HG03139 (cell line): ENCODE results near the gene SPI1.

ENCODE experiments used
- ATAC-seq: cut with Tn5 transposase; IDR thresholded peaks from one replicate; pipeline ENCODE4 v1.9.1; 2021; ENCODE audit not compliant: unreplicated experiment

The SPI1 gene

DNA sequence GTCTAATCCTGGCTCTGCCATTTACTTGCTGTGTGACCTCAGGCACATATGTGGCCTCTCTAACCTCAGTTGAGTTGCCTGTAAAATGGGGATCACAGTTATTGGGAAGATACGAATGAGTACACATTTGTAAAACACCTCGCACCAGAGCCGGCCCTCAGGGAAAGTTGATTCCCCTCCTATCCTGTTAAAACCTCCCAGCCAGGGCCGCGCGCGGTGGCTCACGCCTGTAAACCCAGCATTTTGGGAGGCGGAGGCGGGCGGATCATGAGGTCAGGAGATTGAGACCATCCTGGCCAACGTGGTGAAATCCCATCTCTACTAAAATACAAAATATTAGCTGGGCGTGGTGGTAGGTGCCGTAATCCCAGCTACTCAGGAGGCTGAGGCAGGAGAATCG, 18.0 kb downstream of the SPI1 start:
- no peak for ATAC-seq

DNA sequence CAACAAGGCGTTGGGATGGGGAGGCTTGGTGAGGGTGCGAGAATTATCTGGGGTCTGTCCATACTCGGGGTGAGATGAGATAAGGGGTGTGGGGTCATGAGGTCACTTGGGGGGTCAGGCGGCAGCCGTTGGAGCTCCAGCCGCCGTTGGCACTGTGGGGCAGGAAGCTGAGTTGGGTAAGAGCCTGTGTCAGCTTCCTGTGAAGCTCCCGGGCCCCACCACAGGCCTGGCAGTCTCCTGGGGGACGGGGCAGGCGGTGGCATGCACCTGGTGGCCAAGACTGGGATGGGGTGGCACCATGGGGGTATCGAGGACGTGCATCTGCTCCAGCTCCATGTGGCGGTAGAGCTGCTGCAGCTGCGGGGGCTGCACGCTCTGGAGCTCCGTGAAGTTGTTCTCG, 18.8 kb downstream of the SPI1 start:
- no peak for ATAC-seq

DNA sequence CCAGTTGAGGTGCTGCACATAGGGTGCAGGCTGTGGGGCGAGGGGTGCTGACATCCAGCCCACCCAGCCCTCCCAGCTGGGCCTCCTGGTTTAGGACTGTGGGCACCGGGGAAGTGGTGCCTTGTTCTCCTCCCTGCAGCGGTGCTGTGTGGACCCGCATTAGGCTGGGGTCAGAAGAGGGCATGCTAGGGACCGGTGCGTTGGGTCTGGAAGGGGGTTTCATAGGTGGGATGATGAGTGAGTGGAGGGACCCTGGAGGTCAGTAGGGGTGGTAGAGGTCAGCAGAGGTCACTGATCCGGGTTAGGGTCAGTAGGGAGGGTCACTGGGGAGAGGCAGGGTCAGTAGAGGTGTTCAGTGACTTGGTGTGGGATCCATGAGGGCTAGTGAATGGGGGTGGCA, 19.2 kb downstream of the SPI1 start:
- ATAC-seq, result no peak

DNA sequence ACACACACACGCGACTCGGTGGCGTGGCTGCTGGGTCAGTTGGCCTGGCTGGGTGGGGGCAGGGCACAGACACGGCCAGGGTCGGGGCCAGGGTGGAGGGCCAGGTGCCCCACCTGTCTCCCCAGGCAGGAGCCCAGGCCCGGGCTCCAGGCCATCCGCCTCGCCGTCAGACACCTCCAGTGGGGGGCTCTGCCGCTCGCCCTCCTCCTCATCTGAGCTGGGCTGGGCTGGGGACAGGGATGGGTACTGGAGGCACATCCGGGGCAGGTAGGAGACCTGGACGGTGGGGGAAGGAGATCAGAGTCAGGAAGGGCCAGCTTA, 19.7 kb downstream of the SPI1 start:
- no peak for ATAC-seq

DNA sequence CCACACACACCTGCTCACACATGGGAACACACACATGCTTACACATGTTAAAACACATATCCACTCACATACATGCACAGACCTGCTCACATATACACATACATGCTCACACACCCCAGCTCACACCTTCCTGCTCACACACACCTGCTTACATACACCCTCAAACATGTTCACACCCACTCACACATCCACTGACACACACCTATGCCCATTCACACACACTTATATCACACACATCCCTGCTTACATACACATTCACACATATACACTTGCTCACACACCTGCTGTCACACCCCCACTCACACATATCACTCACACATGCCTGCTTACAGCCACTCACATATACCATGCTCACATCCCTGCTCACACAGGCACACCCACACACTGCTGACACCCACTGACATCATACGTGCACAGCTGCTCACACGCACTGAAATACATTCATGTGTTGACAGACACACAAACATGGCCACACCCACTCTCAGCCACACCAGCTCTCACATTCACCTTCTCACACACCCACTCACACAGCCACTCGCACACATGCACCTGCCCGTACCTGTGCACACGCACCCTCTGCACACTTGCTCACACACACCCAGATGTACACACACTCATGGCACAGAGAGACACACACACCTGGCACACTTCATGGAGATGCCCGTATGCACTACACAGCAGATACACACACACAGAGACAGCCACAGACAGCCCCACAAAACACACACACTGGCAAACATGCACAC, 20.2 kb downstream of the SPI1 start:
- no peak for ATAC-seq

DNA sequence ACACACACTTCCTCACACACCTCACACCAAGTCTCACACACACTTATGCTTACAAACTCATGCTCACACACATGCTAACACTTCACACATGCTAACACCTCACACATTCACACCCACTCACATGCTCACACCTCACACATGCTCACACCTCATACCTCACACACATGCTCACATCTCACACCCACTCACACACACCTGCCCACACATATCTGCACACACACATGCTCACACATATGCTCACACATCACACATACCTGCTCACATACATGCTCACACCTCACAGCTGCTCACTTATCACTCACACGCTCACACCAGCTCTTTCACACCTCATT, 21.4 kb downstream of the SPI1 start:
- no peak for ATAC-seq

DNA sequence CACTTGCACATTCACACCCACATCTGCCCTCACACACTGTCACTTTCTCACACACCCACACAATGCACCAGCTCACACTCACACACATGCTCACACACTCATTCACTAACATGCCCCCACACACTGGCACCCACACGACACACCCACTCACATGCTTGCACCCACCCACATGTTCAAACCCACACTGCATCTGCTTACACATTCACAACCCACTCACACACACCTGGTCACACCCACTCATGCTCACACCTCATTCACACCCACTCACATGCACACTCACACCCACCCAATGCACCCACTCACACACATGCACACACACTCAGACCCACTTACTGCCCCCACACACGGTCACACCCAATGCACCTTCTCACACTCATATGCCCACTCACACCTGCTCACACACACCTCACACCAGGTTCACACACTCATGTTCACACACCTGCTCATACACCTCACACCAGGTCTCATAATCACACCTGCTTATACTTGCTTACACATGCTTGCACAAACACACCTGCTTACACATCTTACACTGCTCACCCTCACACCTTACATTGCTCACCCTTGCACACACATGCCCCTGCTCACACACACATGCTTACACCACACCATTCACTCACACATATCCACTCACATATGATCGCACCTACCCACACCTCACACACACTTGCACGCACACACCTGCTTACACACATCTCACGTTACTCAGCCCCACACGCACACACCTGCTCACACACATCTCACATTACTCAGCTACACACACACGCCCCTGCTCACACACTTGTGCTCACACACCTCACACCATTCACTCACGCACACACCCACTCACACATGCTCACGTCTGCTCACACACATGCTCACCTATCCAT, 22.0 kb downstream of the SPI1 start:
- ATAC-seq, result no peak

DNA sequence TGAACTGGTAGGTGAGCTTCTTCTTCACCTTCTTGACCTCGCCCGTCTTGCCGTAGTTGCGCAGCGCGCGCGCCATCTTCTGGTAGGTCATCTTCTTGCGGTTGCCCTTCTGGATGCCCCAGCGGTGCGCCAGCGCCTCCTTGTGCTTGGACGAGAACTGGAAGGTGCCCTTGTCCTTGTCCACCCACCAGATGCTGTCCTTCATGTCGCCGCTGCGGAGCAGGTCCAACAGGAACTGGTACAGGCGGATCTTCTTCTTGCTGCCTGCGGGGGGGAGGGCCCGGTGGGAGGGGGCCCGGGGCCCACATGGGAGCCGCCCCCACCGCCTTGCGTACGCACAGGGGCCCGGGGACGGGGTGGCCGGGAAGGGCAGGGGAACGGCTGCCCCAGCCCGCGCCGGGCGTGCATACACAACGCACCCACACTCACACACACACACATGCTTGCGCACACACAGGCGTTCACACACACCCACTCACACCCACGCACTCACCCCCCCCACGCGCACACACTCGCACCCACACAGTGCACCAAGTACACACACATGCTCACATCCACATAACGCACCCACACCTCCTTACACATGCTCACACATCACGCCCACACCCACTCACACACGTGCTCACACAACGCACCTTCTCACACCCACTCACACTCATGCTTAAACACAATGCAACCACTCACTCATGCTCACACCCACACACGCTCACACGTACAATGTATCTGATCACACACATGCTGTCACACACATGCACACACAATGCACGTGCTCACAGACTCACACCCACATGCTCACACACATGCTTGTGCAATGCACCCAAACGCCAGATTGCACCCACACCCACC, 22.8 kb downstream of the SPI1 start:
- ATAC-seq, result no peak

DNA sequence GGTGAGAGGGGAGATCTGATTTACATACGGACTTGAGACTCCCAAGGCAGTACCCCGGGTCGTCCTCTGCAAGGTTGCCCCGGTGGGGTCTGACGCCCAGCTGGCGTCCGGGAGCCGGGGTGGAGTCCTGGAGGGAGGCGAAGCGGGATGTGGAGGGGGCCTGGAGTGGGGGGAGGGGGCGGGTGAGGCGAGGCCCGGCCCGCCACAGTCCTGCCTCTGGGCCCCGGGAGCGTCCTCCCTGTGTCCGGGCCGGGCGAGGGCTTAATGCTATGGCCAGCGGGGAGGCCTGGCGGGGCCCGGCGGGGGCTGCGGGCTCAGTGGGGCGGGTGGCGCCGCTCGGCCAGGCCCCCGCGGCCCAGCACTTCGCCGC, 23.4 kb downstream of the SPI1 start:
- ATAC-seq, result no peak

DNA sequence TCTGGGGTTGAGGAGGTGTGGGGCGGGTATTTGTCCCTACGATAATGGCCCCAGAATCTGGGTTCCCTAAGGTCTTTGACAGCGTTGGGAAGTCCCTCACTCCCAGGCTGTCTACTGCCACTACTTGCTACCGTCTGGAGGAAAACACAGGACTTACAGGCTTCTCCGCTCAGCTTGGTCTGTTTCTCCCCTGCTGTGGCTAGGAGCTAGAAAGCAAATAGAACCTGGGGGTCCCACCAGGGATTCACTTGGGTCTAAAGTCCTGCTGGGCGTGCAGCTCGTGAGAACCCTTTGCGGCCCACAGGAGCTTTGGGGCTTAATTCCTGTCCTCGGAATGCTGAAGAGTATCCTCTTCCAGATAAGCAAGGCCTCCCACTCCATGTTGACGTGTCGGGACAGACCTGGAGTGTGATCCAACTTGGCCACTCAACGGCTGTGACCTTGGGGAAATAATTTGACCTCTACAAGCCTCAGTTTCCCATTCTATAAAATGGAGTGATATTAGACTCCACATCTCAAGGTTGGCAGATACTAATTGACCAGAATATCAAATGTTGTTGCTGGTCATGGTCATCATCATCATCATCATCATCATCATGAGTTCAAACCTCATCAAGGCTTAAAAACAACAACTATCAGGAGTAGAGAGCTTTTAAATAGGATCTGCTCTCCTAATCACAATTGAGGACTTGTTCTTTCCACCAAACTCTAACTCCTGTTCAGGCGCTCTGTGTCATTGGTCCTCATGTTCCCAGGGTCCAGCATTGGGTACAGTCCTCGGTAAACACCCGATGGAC, 24.2 kb downstream of the SPI1 start:
- no peak for ATAC-seq

DNA sequence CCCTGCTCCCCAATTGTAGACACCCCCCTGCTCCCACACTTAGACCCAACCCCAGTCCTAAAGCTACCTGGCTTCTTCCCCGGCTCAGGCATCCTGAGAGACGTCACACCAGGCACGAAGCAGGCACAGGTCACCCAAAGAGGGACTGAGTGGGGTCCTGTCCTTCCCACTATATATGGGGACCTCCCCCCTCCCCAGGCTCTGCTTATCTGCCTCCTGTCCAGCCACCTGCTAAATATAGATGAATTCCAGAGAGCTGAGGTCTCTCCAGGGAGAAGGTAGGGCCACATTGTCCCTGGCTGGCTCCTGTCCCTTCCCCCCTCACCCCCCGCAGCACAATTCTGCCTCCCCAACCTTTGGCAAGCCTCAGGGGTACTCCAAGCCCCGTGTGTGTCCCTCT, 25.8 kb downstream of the SPI1 start, which contains the start of gene MYBPC3:
Gene MYBPC3, minus strand, starts transcription at position 147 of the 400 bp plus-strand sequence. Its CDS starts 55 bp downstream, at position 92.
- ATAC-seq, result no peak

DNA sequence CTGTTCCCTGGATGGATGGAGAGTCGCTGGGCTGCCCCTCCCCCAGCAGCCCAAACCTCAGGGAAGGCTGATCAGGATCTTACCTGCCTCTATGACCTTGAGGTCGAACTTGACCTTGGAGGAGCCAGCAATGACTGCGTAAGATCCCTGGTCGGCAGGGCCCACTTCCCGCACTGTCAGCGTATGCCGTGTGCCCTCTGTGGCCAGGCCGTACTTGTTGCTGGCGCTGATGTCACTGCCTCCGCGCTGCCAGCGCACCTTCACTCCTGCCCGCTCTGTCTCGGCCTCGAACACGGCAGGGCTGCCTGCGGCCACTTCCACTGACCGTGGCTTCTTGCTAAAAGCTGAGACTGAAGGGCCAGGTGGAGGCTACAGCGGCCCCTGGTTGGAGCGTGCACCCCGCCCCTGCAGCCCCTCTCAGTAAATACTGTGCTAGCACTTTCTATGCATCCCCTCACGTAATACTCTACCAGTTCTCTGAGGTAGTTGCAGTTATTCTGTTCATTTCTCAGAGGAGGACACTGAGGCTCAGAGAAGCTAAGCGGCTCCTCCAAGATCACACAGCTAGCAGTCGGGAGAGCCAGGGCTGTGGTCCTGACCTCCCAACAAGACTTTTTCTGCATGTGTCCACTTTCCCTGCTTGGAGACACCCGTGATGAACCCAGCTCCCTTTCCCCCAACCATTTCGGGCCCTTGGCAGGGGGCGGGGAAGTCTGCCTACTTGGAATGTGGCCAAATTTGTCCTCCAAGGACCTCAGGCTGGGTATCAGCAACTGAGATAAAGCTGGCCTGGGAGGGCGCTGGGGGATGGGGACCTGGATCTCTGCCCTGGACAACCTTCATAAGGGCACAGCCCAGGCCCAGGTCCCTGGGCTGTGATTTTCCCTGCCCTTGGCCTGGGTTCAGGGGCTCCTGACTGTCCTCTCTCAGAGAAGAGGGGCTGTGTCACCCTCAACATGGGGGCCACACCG, 26.9 kb downstream of the SPI1 start:
- no peak for ATAC-seq

DNA sequence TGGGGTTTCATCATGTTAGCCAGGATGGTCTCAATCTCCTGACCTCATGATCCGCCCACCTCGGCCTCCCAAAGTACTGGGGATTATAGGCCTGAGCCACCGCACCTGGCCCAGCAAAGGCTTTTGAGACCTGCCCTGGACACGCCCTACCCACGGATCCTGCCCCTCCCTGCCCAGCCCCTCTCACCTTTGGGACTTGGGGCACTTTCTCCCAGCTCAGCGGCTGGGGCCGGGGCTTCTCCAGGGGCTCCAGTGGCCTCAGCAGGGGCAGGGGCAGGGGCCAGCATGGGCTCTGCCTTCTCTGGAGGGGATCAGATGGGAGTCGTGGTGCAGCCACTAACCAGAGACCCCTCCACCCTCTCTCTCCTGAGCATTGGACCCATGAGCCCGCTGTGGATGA, 28.0 kb downstream of the SPI1 start:
- no peak for ATAC-seq

DNA sequence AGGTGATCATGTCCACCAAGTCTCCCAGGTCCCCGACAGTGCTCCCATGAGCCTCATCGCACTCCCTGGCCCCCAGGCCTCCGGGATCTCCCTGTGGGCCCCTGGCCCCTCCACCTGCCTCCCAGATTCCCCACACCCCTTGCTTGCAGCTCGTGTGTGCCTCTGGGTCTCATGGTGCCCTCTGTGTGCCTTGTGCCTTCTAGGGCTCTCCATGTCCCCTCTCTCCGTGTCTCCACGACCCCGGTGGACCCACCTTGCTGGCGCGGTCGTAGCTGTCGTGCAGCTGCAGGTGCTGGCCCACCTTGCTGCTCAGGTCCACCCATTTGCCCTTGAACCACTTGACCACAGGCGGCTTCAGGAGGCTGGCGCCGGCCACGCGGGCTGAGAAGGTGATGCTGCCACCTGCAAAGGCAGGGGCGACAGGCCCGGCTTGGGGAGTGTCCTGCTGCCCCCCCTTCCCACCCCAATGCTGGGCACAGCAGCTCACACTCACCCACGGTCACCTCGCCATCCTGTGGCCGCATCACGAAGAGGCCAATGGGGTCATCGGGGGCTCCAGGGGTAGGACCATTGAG, 28.7 kb downstream of the SPI1 start:
- no peak for ATAC-seq

DNA sequence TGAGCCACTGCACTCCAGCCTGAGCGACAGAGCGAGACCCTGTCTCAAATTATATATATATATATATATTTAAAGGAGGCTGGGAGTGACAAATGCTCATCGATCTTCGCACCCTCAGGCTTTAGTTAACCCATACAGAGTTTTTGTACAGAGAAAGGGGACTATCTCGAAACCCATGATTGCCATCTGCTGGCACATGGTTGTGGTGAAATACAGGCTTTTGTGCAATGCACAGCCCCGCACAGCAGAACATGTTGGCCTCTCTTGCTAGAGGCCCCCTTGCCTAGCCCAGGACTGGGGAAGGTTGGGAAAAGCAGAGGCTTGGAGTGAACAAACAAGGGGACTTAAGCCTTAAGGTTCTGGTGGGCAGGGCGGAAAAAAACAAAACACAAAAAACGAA, 29.5 kb downstream of the SPI1 start:
- ATAC-seq, result no peak

DNA sequence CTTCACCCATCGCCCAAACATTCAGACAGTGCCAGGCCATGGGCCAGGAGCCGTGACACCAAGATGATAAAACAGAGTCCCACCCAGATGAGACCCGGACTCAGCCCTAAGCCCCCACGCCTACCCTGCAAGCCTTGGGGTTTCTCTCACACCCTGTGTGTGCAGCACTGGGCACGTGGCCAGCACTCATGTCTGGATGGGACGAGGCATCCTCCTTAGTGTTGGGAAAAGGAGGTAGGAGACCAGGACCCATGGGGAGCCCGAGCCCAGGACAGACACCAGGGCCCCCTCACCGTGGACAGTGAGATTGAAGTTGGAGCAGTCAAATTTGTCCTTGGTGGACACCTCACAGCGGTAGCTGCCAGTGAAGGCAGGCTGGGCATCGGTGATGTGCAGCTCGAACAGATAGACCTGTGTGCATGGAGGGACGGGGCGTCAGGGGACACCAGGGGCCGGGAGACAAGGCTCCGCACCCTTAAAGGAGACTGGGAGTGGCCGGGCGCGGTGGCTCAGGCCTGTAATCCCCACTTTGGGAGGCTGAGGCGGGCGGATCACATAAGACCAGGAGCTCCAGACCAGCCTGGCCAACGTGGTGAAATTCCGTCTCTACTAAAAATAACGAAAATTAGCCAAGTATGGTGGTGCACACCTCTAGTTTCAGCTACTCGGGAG, 30.1 kb downstream of the SPI1 start:
- no peak for ATAC-seq

DNA sequence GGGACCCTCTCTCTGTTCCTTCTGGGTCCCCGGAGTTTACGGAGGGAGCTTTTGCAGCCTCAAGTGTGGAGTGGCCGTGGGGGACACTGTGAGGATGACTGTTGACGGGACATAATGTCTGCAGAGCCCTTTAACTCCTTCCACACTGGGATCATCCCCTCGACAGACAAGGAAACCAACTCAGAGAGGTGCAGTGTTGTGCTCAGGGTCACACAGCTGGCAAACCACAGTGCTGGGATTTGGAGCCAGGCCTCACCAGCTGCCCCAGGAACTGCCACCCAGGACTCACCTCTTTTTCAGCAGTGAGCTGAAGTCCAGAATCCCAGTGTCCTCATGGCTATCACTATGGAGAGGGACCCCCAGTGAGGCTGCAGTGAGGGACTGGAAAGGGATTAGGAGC, 31.2 kb downstream of the SPI1 start:
- no peak for ATAC-seq

DNA sequence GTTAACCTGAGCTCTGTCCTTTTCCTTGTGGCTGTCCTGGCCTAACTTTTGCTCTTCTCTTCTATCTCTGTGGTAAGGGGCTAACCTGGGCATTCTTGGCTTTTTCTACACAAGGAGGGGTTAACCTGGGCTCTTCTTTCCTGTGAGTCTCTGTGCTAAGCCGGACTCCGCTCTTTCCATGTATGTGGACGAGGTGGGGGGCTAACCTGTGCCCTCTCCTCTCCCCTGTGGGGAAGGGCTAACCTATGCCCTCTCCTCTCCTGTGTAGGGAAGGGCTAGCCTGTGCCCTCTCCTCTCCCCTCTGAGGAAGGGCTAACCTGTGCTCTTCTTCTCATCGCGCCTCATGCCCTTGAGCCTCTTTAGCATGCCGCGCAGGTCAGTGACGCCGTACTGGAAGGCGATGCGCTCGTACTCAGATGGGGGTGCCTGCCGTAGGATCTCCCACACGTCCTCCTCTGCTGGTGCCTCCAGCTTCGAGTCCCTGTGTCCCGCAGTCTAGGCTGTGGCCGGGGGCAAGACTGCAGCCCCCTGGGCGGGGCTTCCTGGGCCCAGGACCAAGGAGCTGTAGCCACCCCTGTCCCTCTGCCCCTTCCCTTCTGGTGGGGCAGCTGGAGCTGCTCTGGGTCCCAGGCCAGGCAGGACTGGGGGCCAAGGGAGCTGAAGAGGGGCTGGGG, 32.3 kb downstream of the SPI1 start:
- ATAC-seq, result no peak
